Esophagus squamous epithelium (tissue), 5 donors: Measurements from ENCODE around the gene PRDM4. TPM values are rescaled to one million over a fixed set of nuclear protein-coding genes. Genes with fewer than 3 reads are reported as not detected.

ENCODE experiments used
- DNase-seq: peaks from one replicate; lab custom pipeline; 2025; lab: John Stamatoyannopoulos, UW
- H3K27ac ChIP-seq, 4 donors: fragments of 200-600 bp; sonication (generic); one replicate each; pipeline ENCODE4 v1.5.1; 2016 to 2019; ENCODE audit warnings: mild to moderate bottlenecking in 1 of 4
- H3K27me3 ChIP-seq, 4 donors: fragments of 200-600 bp; sonication (generic); 1 replicate in 3 of 4; 2 replicates in 1 of 4; pipeline versions ENCODE4 v1.5.1 to v1.6.0; 2017 to 2021; ENCODE audit warnings: antibody characterized with exemption in 1 of 4
- H3K36me3 ChIP-seq, 3 donors: fragments of 200-600 bp; sonication (generic); one replicate each; pipeline ENCODE4 v1.5.1; 2016 to 2019
- H3K4me1 ChIP-seq, 3 donors: fragments of 200-600 bp; sonication (generic); one replicate each; pipeline ENCODE4 v1.5.1; 2017 to 2019
- H3K4me3 ChIP-seq, 4 donors: fragments of 200-600 bp; sonication (generic); 1 replicate in 3 of 4; 2 replicates in 1 of 4; pipeline ENCODE4 v1.5.1; 2016 to 2019; ENCODE audit warnings: mild to moderate bottlenecking in 2 of 4, moderate library complexity in 1 of 4
- H3K9me3 ChIP-seq, 3 donors: fragments of 200-600 bp; sonication (generic); one replicate each; pipeline ENCODE4 v1.5.1; 2016 to 2019
- CTCF ChIP-seq, 6 experiments: fragments of 450-650 bp in 4 of 6; fragments of 200-600 bp in 2 of 6; sonication (generic) in 2 of 6; IDR thresholded peaks; one replicate each; pipeline ENCODE4 v1.5.1; 2016 to 2019; ENCODE audit warnings: antibody characterized with exemption in 6 of 6, mild to moderate bottlenecking in 4 of 6, moderate library complexity in 4 of 6
- POLR2A ChIP-seq, 4 donors: fragments of 450-650 bp; IDR thresholded peaks; one replicate each; pipeline ENCODE4 v1.6.1; 2017; ENCODE audit warnings: antibody characterized with exemption in 4 of 4, mild to moderate bottlenecking in 4 of 4, moderate library complexity in 3 of 4
- WGBS, 2 donors: methylation state at CpG; one replicate each; pipeline ENCODE4 v1.1.5; 2018; 5-methylcytosine and 5-hydroxymethylcytosine counted together
- intact Hi-C: fragments of 100-400 bp; cut with DNase I; formaldehyde crosslinking; loops from one replicate; pipeline ENCODE4 v1.15.0; 2022
- total RNA-seq, 4 donors: library from RNA; depleted of rRNA; stranded (reverse); fragments of >200 nt; gene quantifications; one replicate each; pipeline ENCODE4 v1.1.0, GENCODE V29; 2016
- donor health status: DM: yes; HTN: yes; CAD: no.

The PRDM4 gene
- total RNA-seq, 4 donors from 2014 or later, result 11.4 to 24.8 (median 22.9) TPM

- peaks cover 0 to 67% (median 6%) of the 10 kb centered on the region in 4 donors for H3K27me3 ChIP-seq
- DNase-seq, result no peak
- intact Hi-C loops, result no loop called here
- peaks cover 8 to 47% (median 12%) of the 10 kb centered on the region in 3 donors for H3K4me1 ChIP-seq
- 62% methylated on average over 11 to 13 of the region's 13 CpGs for WGBS, 2 donors
- no peaks in the 10 kb centered on the region for H3K36me3 ChIP-seq
- no peaks in the 10 kb centered on the region for H3K9me3 ChIP-seq
- H3K27ac ChIP-seq, result no peak within 1 kb of the TSS
- TF ChIP-seq POLR2A (IDR thresholded peaks at IDR 0.05) (no peak), CTCF (IDR thresholded peaks at IDR 0.05) (no peak)
- H3K4me3 ChIP-seq, result peak within 1 kb of the TSS in 2 of 4 donors; percentile 32 to 52
These were observed 13.6 kb upstream of the PRDM4 start, which contains the start of gene ASCL4 for GRCh38 chr12:107774349-107775029. Gene ASCL4 (plus strand): TSS chr12:107774704. CDS start chr12:107775219, 515 bp downstream.

GRCh38 chr12:107767466-107767865 lies 6.5 kb upstream of the PRDM4 start:
- WGBS, 2 donors, result 87 to 90% methylated on average over 5 of the region's 5 CpGs
- intact Hi-C loops, result no loop called here

GRCh38 chr12:107765316-107765715 lies 4.4 kb upstream of the PRDM4 start:
- peaks cover 2 to 7% (median 7%) of the 10 kb centered on the region in 3 donors for H3K4me1 ChIP-seq
- no peak overlapping the region for H3K4me3 ChIP-seq
- intact Hi-C loops, result no loop called here
- TF ChIP-seq CTCF (IDR thresholded peaks at IDR 0.05) (no peak), POLR2A (IDR thresholded peaks at IDR 0.05) (no peak)
- no peaks in the 10 kb centered on the region for H3K36me3 ChIP-seq
- H3K9me3 ChIP-seq, result no peaks in the 10 kb centered on the region
- no peak overlapping the region for H3K27ac ChIP-seq
- 79 to 88% methylated on average over 1 of the region's 1 CpG for WGBS, 2 donors
- DNase-seq, result no peak
- H3K27me3 ChIP-seq, result no peaks in the 10 kb centered on the region

More at GRCh38 chr12:107767466-107767865, 6.5 kb upstream of the PRDM4 start:
- Histone ChIP-seq H3K27me3 (peaks cover 0 to 4% (median 0%) of the 10 kb centered on the region in 4 donors), H3K4me3 (no peak overlapping the region), H3K9me3 (no peaks in the 10 kb centered on the region), H3K36me3 (no peaks in the 10 kb centered on the region), H3K4me1 (no peaks in the 10 kb centered on the region), H3K27ac (no peak overlapping the region)
- TF ChIP-seq CTCF (IDR thresholded peaks at IDR 0.05) (no peak), POLR2A (IDR thresholded peaks at IDR 0.05) (no peak)
- DNase-seq, result no peak

GRCh38 chr12:107764626-107765025 lies 3.7 kb upstream of the PRDM4 start:
- TF ChIP-seq POLR2A (IDR thresholded peaks at IDR 0.05) (no peak), CTCF (IDR thresholded peaks at IDR 0.05) (no peak)
- Histone ChIP-seq H3K4me3 (no peak overlapping the region), H3K36me3 (no peaks in the 10 kb centered on the region), H3K4me1 (peaks cover 7 to 14% (median 14%) of the 10 kb centered on the region in 3 donors), H3K27ac (no peak overlapping the region), H3K9me3 (no peaks in the 10 kb centered on the region), H3K27me3 (no peaks in the 10 kb centered on the region)
- no peak for DNase-seq
- intact Hi-C loops, result loop anchor here (5.0 kb wide), 1 partner anchor 118 kb away; no protein-coding TSS in a partner anchor
- 73 to 80% methylated on average over 4 of the region's 4 CpGs for WGBS, 2 donors

GRCh38 chr12:107762874-107763273 lies 1.9 kb upstream of the PRDM4 start:
- H3K27me3 ChIP-seq, result no peaks in the 10 kb centered on the region
- intact Hi-C loops, result loop anchor here (5.0 kb wide), 1 partner anchor 119 kb away; no protein-coding TSS in a partner anchor
- no peak for TF ChIP-seq CTCF (IDR thresholded peaks at IDR 0.05)
- TF ChIP-seq POLR2A (IDR thresholded peaks at IDR 0.05), result no peak
- WGBS, 2 donors, result 88 to 93% methylated on average over 1 of the region's 1 CpG
- no peak overlapping the region for H3K4me3 ChIP-seq
- DNase-seq, result no peak
- H3K4me1 ChIP-seq, result peaks cover 17 to 31% (median 23%) of the 10 kb centered on the region in 3 donors
- H3K27ac ChIP-seq, result no peak overlapping the region
- no peaks in the 10 kb centered on the region for H3K9me3 ChIP-seq
- H3K36me3 ChIP-seq, result peaks cover 0 to 4% (median 0%) of the 10 kb centered on the region in 3 donors
